Stomach (tissue), 4 donors: ENCODE measurements around the gene TMEM250.

Experiments used
- CTCF ChIP-seq, 7 experiments: fragments of 450-650 bp in 4 of 7; fragments of 200-600 bp in 3 of 7; sonication (generic) in 3 of 7; IDR thresholded peaks; one replicate each; pipeline ENCODE4 v1.5.1; 2016 to 2019; ENCODE audit warnings: antibody characterized with exemption in 7 of 7, control low read depth in 2 of 7, mild to moderate bottlenecking in 1 of 7
- POLR2A ChIP-seq, 4 donors: fragments of 450-650 bp; IDR thresholded peaks; one replicate each; pipeline ENCODE4 v1.6.1; 2016; ENCODE audit warnings: antibody characterized with exemption in 4 of 4, control low read depth in 2 of 4, mild to moderate bottlenecking in 1 of 4, moderate library complexity in 1 of 4

- TF ChIP-seq POLR2A (IDR thresholded peaks at IDR 0.05), result no peak
- TF ChIP-seq CTCF (IDR thresholded peaks at IDR 0.05), result no peak
Observed at GRCh38 chr9:136120438-136120844, 1.8 kb upstream of the TMEM250 start.
